Measurements from ENCODE around the gene PFDN5.

Gene PFDN5

DNA sequence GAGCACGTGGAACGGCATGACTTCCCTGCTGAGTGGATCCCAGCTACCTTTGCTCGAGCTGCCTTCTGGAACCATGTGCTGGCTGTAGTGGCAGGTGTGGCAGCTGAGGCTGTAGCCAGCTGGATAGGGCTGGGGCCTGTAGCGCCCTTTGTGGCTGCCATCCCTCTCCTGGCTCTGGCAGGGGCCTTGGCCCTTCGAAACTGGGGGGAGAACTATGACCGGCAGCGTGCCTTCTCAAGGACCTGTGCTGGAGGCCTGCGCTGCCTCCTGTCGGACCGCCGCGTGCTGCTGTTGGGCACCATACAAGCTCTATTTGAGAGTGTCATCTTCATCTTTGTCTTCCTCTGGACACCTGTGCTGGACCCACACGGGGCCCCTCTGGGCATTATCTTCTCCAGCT lies 42.0 kb upstream of the PFDN5 start:
- WGBS, 2 donors (ENCODE audit: extremely low coverage in 2 of 2, insufficient read length in 2 of 2, insufficient replicate concordance in 1 of 2) = no CpG with 5 or more reads among the region's 13 CpGs
- no peak overlapping the region for H3K4ac ChIP-seq (ENCODE audit: low read length)

DNA sequence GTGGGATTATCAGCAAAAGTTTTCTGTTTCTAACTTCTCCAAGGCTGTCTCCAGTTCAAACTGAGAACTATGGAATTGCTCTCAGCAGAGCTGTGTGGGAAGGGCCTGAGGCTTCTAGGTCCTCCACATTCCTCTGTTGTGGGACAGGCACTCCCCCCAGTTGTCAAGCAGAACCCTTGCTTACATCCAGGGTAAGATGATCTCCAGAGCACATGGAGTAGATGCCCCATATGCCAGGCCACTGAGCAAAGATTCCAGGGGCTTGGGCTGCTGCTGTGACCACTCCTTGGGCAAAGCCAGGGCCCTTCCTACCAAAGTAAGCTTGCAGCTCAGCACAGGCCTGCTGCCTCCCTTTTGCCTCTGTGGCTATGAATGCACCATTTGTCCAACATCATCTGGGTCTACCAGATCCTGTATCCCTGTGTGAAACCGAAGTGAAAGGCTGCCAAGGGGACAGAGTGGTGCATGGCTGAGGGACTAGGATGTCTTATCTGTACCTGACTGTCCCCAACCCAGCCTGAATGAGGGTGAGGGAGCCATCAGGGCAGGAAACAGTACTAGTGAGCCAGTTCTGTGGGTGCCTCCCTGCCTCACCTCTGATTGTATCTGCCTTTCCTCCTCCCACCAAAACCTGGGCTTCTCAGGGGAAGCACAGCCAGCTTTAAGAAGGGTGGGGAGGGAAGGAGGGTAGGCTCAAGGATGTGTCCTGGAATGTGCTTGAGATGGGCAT lies 40.4 kb upstream of the PFDN5 start:
- Histone ChIP-seq H3K27me3 (ENCODE audit: control insufficient read depth in 3 of 3, insufficient read depth in 3 of 3, low read depth in 1 of 3, low read length in 3 of 3) (peaks cover 0 to 2% (median 0%) of the 10 kb centered on the region in 3 experiments), H3K79me1 (ENCODE audit: low read depth, low read length) (peaks cover 7% of the 10 kb centered on the region), H3K4me1 (ENCODE audit: control insufficient read depth in 2 of 2, insufficient read depth in 1 of 2, low read depth in 1 of 2, low read length in 2 of 2) (peaks cover 12% of the 10 kb centered on the region in 2 donors), H2BK5ac (ENCODE audit: low read length) (no peak overlapping the region), H4K8ac (ENCODE audit: low read depth, low read length) (no peak overlapping the region), H3K9ac (ENCODE audit: low read depth, low read length, poor library complexity) (no peak overlapping the region), H4K91ac (ENCODE audit: low read depth, low read length, poor library complexity) (no peak overlapping the region), H3K9me3 (replicated peaks in 1 of 2; ENCODE audit: control insufficient read depth in 2 of 2, insufficient read depth in 1 of 2, low read depth in 1 of 2, low read length in 2 of 2) (no peaks in the 10 kb centered on the region), H3K18ac (ENCODE audit: low read length) (no peak overlapping the region), H2BK12ac (ENCODE audit: low read length) (no peak overlapping the region), H2BK15ac (ENCODE audit: low read length) (no peak overlapping the region), H2AFZ (ENCODE audit: low read length) (no peak overlapping the region), H3K14ac (ENCODE audit: low read length) (no peak overlapping the region), H2AK5ac (ENCODE audit: low read depth, low read length) (no peak overlapping the region), H3K27ac (replicated peaks; ENCODE audit: low read length) (no peak overlapping the region), H3K23ac (ENCODE audit: low read depth, low read length, poor library complexity) (no peak overlapping the region), H3K36me3 (replicated peaks in 1 of 2; ENCODE audit: control insufficient read depth in 2 of 2, insufficient read depth in 2 of 2, low read length in 2 of 2) (peaks cover 8 to 9% of the 10 kb centered on the region in 2 donors), H3K4me3 (ENCODE audit: low read length in 2 of 2) (no peak overlapping the region), H3K4me2 (ENCODE audit: insufficient read depth, low read length, poor library complexity, severe bottlenecking) (no peak overlapping the region), H3K4ac (ENCODE audit: low read length) (no peak overlapping the region), H2BK120ac (ENCODE audit: low read depth, low read length) (no peak overlapping the region)
- WGBS, 2 donors (ENCODE audit: extremely low coverage in 2 of 2, insufficient read length in 2 of 2, insufficient replicate concordance in 1 of 2) = no CpG with 5 or more reads among the region's 1 CpG
- no peak for DNase-seq (ENCODE audit: low spot score)

More for the DNA sequence above, 42.0 kb upstream of the PFDN5 start:
- peak overlapping the region; percentile 4 for H3K18ac ChIP-seq (ENCODE audit: low read length)
- H2BK5ac ChIP-seq (ENCODE audit: low read length) = no peak overlapping the region
- no peak overlapping the region for H3K27ac ChIP-seq (replicated peaks; ENCODE audit: low read length)
- peak overlapping the region; percentile 41 to 77 for H3K4me3 ChIP-seq (ENCODE audit: low read length in 2 of 2)
- H3K4me2 ChIP-seq (ENCODE audit: insufficient read depth, low read length, poor library complexity, severe bottlenecking) = no peak overlapping the region
- H3K79me1 ChIP-seq (ENCODE audit: low read depth, low read length) = peaks cover 7% of the 10 kb centered on the region
- no peak overlapping the region for H2AK5ac ChIP-seq (ENCODE audit: low read depth, low read length)
- H4K91ac ChIP-seq (ENCODE audit: low read depth, low read length, poor library complexity) = no peak overlapping the region
- no peak overlapping the region for H3K14ac ChIP-seq (ENCODE audit: low read length)
- no peaks in the 10 kb centered on the region for H3K9me3 ChIP-seq (replicated peaks in 1 of 2; ENCODE audit: control insufficient read depth in 2 of 2, insufficient read depth in 1 of 2, low read depth in 1 of 2, low read length in 2 of 2)
- no peak overlapping the region for H2BK120ac ChIP-seq (ENCODE audit: low read depth, low read length)
- peaks cover 8 to 9% of the 10 kb centered on the region in 2 donors for H3K36me3 ChIP-seq (replicated peaks in 1 of 2; ENCODE audit: control insufficient read depth in 2 of 2, insufficient read depth in 2 of 2, low read length in 2 of 2)
- H4K8ac ChIP-seq (ENCODE audit: low read depth, low read length) = no peak overlapping the region
- H3K4me1 ChIP-seq (ENCODE audit: control insufficient read depth in 2 of 2, insufficient read depth in 1 of 2, low read depth in 1 of 2, low read length in 2 of 2) = peaks cover 12% of the 10 kb centered on the region in 2 donors
- no peak overlapping the region for H2BK12ac ChIP-seq (ENCODE audit: low read length)
- H2AFZ ChIP-seq (ENCODE audit: low read length) = no peak overlapping the region
- peak overlapping the region; percentile 97 for H3K23ac ChIP-seq (ENCODE audit: low read depth, low read length, poor library complexity)
- DNase-seq (ENCODE audit: low spot score) = no peak
- H3K27me3 ChIP-seq (ENCODE audit: control insufficient read depth in 3 of 3, insufficient read depth in 3 of 3, low read depth in 1 of 3, low read length in 3 of 3) = peaks cover 0 to 2% (median 0%) of the 10 kb centered on the region in 3 experiments
- H2BK15ac ChIP-seq (ENCODE audit: low read length) = no peak overlapping the region
- H3K9ac ChIP-seq (ENCODE audit: low read depth, low read length, poor library complexity) = no peak overlapping the region

DNA sequence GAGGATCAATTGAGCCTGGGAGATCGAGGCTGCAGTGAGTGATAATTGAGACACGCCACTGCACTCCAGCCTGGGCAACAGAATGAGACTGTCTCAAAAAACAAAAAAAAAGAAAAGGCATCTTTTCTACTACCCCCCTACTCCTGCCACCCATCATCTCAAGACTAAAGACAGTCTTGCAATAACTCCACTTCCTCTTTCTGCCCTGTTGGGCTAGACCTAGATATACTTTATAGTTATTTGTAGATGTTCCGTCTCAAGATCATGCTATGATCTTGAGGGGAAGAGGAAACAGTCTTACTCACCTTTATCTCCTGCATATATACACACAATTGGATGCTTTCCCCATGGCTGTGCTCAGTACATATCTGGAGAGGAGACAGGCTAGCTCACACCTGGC lies 39.3 kb upstream of the PFDN5 start:
- Histone ChIP-seq H3K4me3 (ENCODE audit: low read length in 2 of 2) (no peak overlapping the region), H3K4ac (ENCODE audit: low read length) (no peak overlapping the region), H2BK5ac (ENCODE audit: low read length) (no peak overlapping the region), H2BK120ac (ENCODE audit: low read depth, low read length) (no peak overlapping the region), H3K36me3 (replicated peaks in 1 of 2; ENCODE audit: control insufficient read depth in 2 of 2, insufficient read depth in 2 of 2, low read length in 2 of 2) (peaks cover 8 to 9% of the 10 kb centered on the region in 2 donors), H2BK15ac (ENCODE audit: low read length) (no peak overlapping the region), H3K9me3 (replicated peaks in 1 of 2; ENCODE audit: control insufficient read depth in 2 of 2, insufficient read depth in 1 of 2, low read depth in 1 of 2, low read length in 2 of 2) (no peaks in the 10 kb centered on the region), H4K8ac (ENCODE audit: low read depth, low read length) (no peak overlapping the region), H3K4me1 (ENCODE audit: control insufficient read depth in 2 of 2, insufficient read depth in 1 of 2, low read depth in 1 of 2, low read length in 2 of 2) (peaks cover 12% of the 10 kb centered on the region in 2 donors), H3K9ac (ENCODE audit: low read depth, low read length, poor library complexity) (no peak overlapping the region), H2AK5ac (ENCODE audit: low read depth, low read length) (no peak overlapping the region), H2AFZ (ENCODE audit: low read length) (no peak overlapping the region), H3K27me3 (ENCODE audit: control insufficient read depth in 3 of 3, insufficient read depth in 3 of 3, low read depth in 1 of 3, low read length in 3 of 3) (peaks cover 0 to 1% (median 0%) of the 10 kb centered on the region in 3 experiments), H3K18ac (ENCODE audit: low read length) (no peak overlapping the region), H4K91ac (ENCODE audit: low read depth, low read length, poor library complexity) (no peak overlapping the region), H2BK12ac (ENCODE audit: low read length) (no peak overlapping the region), H3K14ac (ENCODE audit: low read length) (no peak overlapping the region), H3K4me2 (ENCODE audit: insufficient read depth, low read length, poor library complexity, severe bottlenecking) (no peak overlapping the region), H3K79me1 (ENCODE audit: low read depth, low read length) (peaks cover 7% of the 10 kb centered on the region), H3K27ac (replicated peaks; ENCODE audit: low read length) (no peak overlapping the region), H3K23ac (ENCODE audit: low read depth, low read length, poor library complexity) (no peak overlapping the region)
- no CpG with 5 or more reads among the region's 3 CpGs for WGBS, 2 donors (ENCODE audit: extremely low coverage in 2 of 2, insufficient read length in 2 of 2, insufficient replicate concordance in 1 of 2)
- no peak for DNase-seq (ENCODE audit: low spot score)

DNA sequence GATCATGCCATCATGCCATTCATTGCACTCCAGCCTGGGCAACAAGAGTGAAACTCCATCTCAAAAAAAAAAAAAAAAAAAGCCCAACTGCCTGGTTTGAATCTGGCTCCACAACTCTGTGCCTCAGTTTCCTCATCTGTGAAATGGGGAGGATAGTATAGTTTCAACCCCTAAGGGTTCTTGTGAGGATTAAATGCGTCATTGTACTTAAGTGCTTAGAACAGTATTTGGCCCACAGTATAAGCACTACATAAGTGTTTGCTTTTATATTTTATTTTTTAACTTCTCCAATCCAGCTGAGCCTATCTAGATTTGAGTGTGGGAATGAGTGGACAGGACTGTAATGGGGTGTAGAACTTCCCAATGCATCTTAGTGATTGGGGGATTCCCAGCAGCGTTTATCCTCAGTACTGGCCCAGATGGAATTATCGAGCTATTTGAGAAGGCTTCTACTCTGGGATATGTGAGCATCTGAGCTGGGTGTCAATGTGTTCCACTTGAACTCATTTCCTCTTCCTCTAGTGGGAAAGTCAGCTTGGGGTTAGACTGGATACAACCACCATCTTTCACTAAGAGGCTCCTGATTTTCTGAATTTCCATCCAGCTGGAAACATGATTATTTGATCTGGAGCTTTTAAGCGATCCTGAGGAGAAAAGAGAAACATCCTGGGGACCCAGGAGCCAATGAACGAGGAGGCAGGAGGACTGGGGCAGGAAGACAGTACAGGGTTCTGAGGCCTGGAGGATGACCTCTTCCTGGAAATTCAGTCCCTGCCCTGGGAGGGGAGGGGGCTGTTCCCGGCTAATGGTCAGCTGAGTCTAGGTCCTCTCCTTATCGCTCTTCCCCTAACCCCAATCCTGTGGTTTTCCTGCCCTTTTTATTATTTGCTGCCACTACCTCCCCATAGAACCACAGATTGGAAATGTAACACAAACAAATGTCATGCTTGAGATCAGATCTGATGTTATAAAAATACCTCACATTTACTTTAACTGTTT lies 36.5 kb upstream of the PFDN5 start:
- H2BK5ac ChIP-seq (ENCODE audit: low read length) = peak overlapping the region; percentile 60
- H3K36me3 ChIP-seq (replicated peaks in 1 of 2; ENCODE audit: control insufficient read depth in 2 of 2, insufficient read depth in 2 of 2, low read length in 2 of 2) = peaks cover 3% of the 10 kb centered on the region in 2 donors
- H3K4ac ChIP-seq (ENCODE audit: low read length) = no peak overlapping the region
- DNase-seq (ENCODE audit: low spot score) = no peak
- H3K79me1 ChIP-seq (ENCODE audit: low read depth, low read length) = no peaks in the 10 kb centered on the region
- H3K23ac ChIP-seq (ENCODE audit: low read depth, low read length, poor library complexity) = no peak overlapping the region
- no peak overlapping the region for H3K4me3 ChIP-seq (ENCODE audit: low read length in 2 of 2)
- no peak overlapping the region for H3K9ac ChIP-seq (ENCODE audit: low read depth, low read length, poor library complexity)
- H3K18ac ChIP-seq (ENCODE audit: low read length) = no peak overlapping the region
- no peak overlapping the region for H4K91ac ChIP-seq (ENCODE audit: low read depth, low read length, poor library complexity)
- H3K14ac ChIP-seq (ENCODE audit: low read length) = no peak overlapping the region
- no peaks in the 10 kb centered on the region for H3K27me3 ChIP-seq (ENCODE audit: control insufficient read depth in 3 of 3, insufficient read depth in 3 of 3, low read depth in 1 of 3, low read length in 3 of 3)
- H2AK5ac ChIP-seq (ENCODE audit: low read depth, low read length) = no peak overlapping the region
- no peak overlapping the region for H4K8ac ChIP-seq (ENCODE audit: low read depth, low read length)
- no peak overlapping the region for H2BK120ac ChIP-seq (ENCODE audit: low read depth, low read length)
- no CpG with 5 or more reads among the region's 7 CpGs for WGBS, 2 donors (ENCODE audit: extremely low coverage in 2 of 2, insufficient read length in 2 of 2, insufficient replicate concordance in 1 of 2)
- no peak overlapping the region for H2BK12ac ChIP-seq (ENCODE audit: low read length)
- no peaks in the 10 kb centered on the region for H3K9me3 ChIP-seq (replicated peaks in 1 of 2; ENCODE audit: control insufficient read depth in 2 of 2, insufficient read depth in 1 of 2, low read depth in 1 of 2, low read length in 2 of 2)
- H3K4me1 ChIP-seq (ENCODE audit: control insufficient read depth in 2 of 2, insufficient read depth in 1 of 2, low read depth in 1 of 2, low read length in 2 of 2) = no peaks in the 10 kb centered on the region
- H3K4me2 ChIP-seq (ENCODE audit: insufficient read depth, low read length, poor library complexity, severe bottlenecking) = no peak overlapping the region
- H3K27ac ChIP-seq (replicated peaks; ENCODE audit: low read length) = no peak overlapping the region
- H2AFZ ChIP-seq (ENCODE audit: low read length) = peak overlapping the region; percentile 82
- H2BK15ac ChIP-seq (ENCODE audit: low read length) = no peak overlapping the region
